Peyer's patch (tissue), 4 donors: ENCODE data around the gene LILRA5.
"Not testable (repeated sequence)": the region's sequence is repeated elsewhere in the genome, so short reads cannot be mapped to it uniquely, and the experiment has no call there.

Source experiments
- POLR2A ChIP-seq, 2 donors: fragments of 450-650 bp; IDR thresholded peaks; one replicate each; pipeline ENCODE4 v1.5.1; 2017; ENCODE audit warnings: antibody characterized with exemption in 2 of 2, mild to moderate bottlenecking in 2 of 2, moderate library complexity in 2 of 2
- TF ChIP-seq, protein P1 (sequence below), 6 experiments: fragments of 450-650 bp in 4 of 6; fragments of 200-600 bp in 2 of 6; sonication (generic) in 1 of 6; IDR thresholded peaks; one replicate each; pipeline ENCODE4 v1.5.1; 2017 to 2019; ENCODE audit warnings: antibody characterized with exemption in 6 of 6, mild to moderate bottlenecking in 3 of 6, moderate library complexity in 1 of 6

DNA sequence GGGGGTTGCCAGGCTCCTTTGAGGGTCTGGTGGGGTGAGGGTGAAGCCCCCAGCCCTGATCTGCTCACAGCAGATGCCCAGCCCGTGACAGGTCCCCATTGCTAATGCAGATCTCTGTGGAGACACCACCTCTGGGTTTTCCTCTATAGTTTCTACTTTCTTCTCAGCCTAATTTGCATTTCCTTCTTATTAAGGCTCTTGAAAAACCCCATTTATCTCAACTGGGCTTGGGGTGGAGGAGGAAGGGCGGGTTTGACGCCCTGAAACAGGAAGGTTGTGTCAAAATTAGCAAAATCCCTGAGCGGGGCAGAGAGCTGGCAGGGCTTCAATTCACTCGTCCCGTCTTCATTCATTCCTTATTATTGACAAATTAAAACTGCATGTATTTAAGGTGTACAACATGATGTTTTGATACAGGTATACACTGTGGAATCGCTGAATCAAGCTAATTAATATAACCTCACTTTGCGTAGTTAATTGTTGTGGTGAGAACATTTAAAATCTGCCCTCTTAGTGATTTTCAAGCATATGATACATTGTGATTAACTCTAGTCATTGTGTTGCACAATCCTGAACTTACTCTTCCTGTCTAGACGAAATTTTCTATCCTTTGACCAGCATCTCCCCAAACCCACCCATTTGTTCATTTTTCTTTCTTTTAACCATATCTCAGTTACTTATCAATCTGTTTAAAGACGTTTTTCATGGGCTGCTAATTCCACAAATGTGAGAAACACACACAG, 48.9 kb upstream of the LILRA5 start:
- TF ChIP-seq, protein P1, sequence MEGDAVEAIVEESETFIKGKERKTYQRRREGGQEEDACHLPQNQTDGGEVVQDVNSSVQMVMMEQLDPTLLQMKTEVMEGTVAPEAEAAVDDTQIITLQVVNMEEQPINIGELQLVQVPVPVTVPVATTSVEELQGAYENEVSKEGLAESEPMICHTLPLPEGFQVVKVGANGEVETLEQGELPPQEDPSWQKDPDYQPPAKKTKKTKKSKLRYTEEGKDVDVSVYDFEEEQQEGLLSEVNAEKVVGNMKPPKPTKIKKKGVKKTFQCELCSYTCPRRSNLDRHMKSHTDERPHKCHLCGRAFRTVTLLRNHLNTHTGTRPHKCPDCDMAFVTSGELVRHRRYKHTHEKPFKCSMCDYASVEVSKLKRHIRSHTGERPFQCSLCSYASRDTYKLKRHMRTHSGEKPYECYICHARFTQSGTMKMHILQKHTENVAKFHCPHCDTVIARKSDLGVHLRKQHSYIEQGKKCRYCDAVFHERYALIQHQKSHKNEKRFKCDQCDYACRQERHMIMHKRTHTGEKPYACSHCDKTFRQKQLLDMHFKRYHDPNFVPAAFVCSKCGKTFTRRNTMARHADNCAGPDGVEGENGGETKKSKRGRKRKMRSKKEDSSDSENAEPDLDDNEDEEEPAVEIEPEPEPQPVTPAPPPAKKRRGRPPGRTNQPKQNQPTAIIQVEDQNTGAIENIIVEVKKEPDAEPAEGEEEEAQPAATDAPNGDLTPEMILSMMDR (IDR thresholded peaks at IDR 0.05), result not testable (repeated sequence)
- not testable (repeated sequence) for TF ChIP-seq POLR2A (IDR thresholded peaks at IDR 0.05)
